GM21737 (cell line): Measurements from ENCODE around the gene IGSF9.

Source experiments
- ATAC-seq: cut with Tn5 transposase; IDR thresholded peaks from one replicate; pipeline ENCODE4 v1.9.1; 2021; ENCODE audit warnings: mild to moderate bottlenecking, moderate library complexity; ENCODE audit not compliant: unreplicated experiment

Gene IGSF9, protein sequence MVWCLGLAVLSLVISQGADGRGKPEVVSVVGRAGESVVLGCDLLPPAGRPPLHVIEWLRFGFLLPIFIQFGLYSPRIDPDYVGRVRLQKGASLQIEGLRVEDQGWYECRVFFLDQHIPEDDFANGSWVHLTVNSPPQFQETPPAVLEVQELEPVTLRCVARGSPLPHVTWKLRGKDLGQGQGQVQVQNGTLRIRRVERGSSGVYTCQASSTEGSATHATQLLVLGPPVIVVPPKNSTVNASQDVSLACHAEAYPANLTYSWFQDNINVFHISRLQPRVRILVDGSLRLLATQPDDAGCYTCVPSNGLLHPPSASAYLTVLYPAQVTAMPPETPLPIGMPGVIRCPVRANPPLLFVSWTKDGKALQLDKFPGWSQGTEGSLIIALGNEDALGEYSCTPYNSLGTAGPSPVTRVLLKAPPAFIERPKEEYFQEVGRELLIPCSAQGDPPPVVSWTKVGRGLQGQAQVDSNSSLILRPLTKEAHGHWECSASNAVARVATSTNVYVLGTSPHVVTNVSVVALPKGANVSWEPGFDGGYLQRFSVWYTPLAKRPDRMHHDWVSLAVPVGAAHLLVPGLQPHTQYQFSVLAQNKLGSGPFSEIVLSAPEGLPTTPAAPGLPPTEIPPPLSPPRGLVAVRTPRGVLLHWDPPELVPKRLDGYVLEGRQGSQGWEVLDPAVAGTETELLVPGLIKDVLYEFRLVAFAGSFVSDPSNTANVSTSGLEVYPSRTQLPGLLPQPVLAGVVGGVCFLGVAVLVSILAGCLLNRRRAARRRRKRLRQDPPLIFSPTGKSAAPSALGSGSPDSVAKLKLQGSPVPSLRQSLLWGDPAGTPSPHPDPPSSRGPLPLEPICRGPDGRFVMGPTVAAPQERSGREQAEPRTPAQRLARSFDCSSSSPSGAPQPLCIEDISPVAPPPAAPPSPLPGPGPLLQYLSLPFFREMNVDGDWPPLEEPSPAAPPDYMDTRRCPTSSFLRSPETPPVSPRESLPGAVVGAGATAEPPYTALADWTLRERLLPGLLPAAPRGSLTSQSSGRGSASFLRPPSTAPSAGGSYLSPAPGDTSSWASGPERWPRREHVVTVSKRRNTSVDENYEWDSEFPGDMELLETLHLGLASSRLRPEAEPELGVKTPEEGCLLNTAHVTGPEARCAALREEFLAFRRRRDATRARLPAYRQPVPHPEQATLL

DNA sequence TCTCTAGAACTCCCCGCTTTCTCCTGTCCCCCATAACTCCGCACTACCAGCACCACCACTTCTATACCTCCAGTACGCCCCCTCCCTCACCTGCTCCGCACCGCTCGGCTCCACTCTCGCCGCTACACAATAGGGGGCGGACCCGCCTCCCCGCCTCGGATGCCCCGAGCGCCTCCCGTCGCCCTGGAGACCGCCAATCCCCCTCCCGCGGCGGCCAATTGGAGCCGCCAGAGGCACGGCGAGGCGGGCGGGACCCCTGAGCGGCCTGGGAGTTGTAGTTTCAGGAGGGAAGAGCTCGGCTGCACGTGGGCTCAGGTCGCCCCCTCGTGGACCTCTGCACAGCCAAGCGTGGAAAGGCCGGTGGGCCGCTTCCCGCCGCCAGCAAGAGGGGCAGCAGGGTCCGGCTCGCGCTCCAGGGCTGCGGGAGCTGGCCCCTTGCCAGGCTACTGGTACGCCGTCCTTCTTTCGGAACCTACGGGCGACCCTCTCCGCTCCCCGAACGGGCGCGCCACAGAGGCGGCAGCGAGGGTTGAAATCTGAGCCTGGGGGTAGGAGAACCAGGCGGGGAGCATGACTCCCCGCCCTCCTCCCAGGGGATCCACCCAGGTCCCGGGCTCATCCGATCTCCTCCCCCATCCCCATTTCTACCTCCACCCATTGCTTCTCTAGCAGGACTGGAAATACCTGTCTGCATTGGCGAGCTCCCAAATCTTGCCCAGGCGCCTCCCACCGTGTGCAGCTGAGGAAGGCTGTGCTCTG is at the start of gene IGSF9:
Gene IGSF9 (minus strand): TSS at position 131 of the 759 bp plus-strand sequence. CDS start 2,159 bp downstream, outside the sequence.
- no peak for ATAC-seq

DNA sequence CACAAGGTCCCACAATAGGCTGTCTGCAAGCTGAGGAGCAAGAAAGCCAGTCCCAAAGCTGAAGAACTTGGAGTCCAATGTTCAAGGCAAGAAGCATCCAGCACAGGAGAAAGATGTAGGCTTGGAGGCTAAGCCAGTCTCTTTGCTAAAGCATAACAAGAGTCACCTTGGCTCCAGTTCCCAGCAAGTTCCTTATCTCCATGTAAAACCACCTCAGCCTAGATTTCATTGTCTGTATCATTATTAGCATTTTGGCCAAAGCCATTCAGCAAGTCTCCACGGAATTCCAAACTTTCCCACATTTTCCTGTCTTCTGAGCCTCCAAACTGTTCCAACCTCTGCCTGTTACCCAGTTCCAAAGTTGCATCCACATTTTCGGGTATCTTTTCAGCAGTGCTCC is 49.5 kb upstream of the IGSF9 start:
- no peak for ATAC-seq

DNA sequence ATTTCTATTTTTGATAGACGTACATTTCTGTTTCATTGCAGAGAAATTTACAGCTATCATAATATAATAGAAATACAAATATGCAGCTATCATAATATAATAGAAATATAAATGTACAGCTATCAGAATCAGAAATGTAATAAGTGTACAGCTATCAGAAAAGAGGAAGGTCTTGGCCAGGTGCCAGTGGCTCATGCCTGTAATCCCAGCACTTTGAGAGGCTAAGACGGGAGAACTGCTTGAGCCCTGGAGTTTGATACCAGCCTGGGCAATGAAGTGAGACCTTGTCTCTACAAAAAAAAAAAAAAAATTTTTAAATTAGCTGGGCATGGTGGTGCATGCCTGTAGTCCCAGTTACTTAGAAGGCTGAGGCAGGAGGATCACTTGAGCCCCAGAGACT is 48.5 kb upstream of the IGSF9 start:
- no peak for ATAC-seq

DNA sequence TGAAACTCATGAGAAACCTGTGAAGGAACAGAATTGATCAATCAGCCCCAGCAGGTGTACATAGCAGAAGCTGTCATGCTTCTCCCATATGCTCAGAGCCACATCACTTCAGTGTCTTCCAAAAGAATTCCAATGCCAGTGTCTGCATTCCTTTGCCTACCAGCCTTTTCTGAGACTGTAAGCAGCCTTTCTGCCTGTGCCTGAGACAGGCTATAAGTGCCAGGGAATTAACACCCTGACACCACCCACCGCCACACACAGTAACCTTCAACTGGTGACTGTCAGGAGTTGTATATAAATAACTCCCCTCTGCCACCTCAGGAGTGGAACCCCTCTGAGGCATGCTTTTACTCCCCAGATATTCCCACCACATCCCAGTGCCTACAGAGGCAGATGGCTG is 46.7 kb upstream of the IGSF9 start:
- ATAC-seq, result no peak

DNA sequence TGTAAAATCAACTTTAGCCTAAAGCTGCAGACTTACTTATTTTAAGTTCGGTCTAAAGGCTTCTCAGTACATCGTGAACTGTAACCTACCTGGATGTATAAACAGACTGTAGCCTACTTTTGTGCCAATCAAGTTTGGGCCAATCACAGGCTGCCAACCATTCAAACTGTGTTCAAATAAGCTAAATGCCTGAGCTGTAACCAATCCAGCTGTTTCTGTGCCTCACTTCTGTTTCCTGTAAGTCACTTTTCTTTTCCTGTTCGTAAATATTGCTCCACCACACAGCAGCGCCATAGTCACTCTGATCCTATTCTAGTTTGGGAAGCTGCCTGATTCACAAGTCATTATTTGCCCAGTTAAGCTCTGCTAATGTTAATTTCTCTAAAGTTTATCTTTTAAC is 46.1 kb upstream of the IGSF9 start:
- no peak for ATAC-seq

DNA sequence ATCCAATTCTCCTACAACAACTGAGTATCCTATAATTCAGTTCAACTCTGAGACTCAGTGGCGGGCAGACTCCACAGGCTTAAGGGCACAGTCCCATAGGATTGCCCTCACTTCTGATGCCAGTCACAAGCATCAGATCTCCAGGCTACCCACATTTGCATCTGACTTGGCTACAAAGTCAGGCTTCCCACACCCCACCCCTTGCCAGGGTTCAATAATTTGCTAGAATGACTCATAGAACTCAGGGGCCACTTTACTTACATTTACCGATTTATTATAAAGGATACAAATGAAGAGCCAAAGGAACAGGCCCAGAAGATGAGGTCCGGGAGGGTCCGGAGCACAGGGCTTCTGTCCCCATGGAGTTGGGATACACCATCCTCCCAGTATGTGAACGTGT is 44.6 kb upstream of the IGSF9 start:
- no peak for ATAC-seq

DNA sequence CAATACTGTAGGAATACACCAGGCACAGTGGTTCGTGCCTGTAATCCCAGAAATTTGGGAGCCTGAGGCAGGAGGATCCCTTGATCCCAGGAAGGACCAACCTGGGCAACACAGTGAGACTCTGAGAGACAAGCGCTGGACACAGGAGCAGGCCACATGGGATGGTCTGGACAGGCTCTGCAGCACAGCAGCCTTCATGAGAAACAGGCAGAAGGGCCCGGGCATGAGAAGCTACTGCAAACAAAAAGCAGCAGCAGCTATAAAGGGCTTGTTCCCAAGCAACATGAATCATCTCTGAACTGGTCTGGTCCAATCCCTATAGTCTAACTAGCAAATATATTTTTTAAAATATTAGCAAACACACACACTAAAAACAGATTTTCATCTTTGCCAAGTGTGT is 44.2 kb upstream of the IGSF9 start:
- ATAC-seq, result no peak

DNA sequence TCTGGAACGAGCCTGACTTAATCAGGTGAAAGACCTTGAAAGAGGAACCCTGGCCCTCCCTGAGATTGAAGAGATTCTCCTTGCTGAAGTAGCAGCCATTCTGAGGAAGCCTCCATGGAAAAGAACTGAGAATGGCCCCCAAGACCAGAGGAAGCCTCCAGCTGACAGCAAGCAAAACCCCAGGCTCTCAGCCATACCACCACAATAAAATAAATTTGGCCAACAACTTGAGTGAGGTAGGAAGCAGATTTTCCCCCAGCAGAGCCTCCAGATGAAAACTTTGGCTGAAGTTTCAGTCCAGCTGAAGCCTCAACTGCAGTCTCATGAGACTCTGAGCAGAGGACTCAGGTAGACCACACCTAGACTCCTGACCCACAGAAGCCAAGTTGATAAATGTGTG is 42.6 kb upstream of the IGSF9 start:
- ATAC-seq, result no peak

DNA sequence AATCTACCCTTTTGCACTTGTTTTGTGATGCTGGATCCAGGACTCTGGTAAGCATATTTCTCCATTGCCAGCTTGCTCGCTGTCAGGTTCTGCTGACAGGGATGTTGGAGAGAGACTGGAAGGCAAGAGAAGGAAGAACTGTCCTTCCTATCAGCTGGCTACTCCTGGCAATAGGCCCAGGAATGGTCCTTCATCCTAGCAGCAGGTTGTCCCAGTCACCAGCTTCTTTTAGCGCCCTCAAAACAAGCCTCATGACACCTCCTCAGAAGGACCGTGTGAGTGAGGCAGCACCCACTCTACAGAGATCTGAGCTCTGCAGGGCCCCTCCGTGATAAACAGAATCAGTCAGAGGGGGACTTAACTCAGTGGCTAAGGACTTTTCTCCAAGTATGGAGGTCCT is 41.8 kb upstream of the IGSF9 start:
- no peak for ATAC-seq

DNA sequence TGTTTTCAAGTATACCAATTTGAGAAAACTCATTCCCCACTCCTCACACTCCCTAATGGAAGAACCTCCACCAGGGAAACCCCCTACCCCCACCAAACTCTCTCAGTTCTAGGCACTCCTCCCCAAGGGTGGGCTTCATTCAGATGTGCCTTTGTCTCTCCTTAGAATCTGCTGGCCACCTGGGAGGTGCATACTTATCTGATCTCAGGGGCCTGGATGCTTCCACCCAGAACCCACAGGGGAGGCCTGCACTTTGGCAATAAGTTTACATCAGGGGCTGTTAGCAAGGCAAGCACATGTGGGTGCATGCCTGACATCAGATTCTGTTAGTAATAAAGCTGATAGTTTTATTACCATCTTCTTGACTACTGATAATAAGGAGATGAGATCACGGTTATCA is 41.1 kb upstream of the IGSF9 start:
- no peak for ATAC-seq

DNA sequence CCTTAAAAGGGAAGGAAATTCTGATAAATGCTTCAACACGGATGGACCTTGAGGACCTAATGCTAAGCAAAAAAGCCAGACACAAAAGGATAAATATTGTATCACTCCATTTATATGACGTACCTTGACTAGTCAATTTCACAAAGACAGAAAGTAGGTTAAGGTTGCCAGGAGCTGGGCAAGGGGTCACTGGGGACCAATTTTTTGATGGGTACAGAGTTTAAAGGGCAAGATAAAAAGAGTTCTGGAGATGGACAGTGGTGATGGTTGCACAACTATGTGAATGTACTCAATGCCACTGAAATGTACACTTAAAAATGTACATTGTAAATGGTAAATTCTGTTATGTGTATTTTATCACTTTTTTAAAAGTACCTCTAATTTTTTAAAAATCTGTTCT is 40.7 kb upstream of the IGSF9 start:
- no peak for ATAC-seq

DNA sequence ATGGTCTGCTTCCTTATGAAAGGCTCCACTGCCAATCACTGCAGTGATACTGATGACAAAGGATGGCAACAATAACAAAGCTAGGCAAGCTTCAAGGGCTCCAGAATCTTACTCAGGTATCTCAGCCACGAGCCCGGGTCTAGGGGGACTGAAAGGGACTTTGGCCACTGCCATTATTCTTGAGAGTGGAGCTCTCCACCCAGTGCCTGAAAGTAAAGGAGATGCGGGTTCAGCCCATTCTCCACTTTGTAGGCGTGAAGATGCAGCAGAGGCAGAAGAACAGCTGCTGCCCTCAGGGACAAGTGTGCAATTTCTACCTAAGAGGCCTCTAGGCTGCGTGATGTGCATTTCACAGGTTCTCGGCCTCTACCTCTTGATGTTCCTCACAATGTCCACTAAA is 40.1 kb upstream of the IGSF9 start:
- ATAC-seq, result no peak

DNA sequence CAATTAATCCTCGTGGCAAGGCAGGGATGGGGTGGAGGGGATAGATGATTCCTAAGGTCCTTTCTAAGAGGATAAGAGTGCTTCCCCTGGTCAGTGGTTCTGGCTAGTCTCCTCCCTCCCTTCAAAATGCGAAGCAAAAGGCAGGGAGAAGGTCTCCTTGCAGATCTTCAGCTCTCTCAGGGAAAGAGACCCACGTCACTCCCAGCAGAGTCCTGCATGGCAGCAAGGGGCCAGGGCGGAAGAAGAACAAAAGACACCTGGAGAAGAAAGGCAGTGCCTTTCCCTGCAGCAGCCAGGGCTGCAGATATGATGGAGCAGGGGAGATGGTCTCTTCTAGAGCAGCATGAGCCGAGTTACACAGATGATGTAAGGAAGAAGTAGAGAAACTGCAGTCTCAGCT is 38.3 kb upstream of the IGSF9 start:
- ATAC-seq, result no peak

DNA sequence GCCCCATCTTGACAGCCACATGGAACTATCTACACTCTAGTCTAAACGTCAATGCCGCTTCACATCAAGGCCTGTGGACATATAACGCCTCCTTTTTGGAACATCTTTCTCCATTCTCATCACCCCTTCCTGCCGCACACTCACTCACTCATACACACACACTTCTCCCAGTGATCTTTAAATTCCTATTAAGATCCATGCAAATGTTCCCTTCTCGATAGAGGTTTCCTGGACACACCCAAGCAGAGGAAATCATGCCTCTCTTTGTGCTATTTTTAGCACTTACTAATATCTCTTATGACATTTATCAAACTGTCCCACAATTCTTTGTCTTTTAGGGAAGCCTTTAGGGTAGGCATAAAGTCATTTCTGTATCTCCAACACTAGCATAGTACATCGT is 36.9 kb upstream of the IGSF9 start:
- no peak for ATAC-seq

DNA sequence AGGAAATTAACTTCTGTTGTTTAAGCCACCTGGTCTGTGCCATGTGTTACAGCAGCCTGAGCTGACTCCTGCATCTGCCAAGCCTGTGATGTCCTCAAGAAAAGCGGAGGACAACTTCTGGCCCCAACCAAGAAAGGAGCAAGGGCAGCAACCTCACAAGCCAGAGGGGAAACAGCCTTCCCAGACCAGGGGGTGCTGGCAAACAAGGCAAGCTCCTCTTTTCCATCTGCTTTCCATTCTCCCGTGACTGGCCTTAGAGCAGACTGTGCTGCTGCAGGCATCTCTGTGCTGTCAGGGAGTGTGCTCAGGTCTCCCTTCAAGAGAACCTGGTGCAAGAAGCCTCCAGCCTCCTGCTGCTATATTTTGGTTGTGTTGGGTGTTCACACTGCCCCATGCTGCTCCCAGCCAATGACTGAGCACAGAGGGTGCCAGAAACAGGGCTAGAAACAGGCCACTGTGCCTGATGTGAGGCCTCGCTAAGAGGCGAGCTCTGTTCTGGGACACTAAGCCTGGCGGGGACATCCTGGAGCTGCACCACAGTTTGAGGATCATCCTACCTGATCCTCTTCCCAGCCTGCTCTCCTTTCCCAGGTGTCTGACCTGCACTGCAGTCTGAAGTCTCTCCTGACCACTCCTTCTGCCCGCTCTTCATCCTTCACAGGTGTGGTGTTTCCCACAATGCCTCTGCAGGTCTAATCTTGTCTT is 36.1 kb upstream of the IGSF9 start:
- ATAC-seq, result no peak

DNA sequence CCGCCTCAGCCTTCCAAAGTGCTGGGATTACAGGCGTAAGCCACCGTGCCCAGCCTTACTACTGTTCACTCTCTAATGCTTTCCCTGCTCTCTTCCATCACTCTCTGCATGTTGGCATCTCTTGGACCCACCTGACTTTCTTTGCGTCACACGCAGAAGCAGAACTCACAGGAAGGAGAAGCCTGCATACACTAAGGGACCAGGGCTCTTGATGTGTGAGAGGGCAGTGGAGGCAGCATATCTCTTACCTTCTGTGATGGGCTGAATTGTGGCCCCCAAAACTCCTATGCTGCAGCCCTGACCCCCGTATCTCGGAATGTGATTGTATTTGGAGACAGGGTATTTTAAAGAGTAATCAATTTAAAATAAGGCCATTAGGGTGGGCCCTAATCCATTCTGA is 35.4 kb upstream of the IGSF9 start:
- no peak for ATAC-seq

DNA sequence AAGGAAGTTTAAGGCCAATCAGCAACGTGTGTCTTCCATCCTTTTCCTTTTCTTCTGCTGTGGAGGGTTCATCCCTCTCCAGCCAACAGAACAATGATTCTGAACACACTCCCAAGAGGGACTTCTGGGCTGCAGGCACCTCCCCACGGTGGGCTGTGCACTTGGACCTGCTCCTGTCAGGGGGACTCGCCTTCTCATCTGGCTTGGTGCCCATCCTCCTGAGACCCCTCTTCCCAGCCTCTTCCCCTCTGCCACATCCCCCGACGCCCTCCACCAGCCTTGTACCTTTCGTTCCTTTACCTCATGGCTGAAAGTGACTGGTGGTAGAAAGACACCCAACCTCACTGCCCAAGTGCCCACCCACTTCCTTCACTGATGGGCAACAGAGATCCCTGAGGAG is 34.7 kb upstream of the IGSF9 start:
- no peak for ATAC-seq

DNA sequence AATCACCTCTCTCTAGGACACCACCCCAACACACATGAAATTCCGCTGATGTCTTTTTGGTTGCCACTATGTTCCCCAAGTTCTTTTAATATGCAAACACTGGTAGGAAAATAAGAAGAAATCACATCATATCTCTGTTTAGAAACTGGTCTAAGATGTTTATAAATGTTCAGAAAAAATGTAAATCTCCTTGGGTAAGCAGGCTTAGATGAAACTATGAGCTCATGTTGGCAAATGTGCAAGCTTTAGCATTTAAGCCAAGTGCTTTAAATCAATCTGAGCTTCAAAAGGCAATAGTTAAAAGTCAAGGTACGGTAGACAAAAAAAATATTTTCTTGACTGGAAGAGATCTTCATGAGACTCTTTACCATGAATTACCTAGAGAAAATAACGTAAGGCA is 33.8 kb upstream of the IGSF9 start:
- ATAC-seq, result no peak

DNA sequence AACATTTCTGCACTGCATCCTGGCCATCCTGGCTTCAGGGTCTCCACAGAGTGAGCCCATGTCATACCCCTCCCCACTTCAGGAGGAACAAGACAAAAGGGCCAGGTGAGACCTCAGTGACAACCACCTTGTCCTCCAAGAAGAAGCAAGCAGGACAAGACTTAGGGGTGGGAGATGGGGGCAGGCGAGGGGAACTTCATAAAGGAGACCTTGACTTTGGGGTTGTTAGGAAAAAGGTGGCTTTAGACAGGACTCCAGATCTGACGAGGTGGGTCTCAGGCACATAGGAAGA is 32.6 kb upstream of the IGSF9 start:
- no peak for ATAC-seq

DNA sequence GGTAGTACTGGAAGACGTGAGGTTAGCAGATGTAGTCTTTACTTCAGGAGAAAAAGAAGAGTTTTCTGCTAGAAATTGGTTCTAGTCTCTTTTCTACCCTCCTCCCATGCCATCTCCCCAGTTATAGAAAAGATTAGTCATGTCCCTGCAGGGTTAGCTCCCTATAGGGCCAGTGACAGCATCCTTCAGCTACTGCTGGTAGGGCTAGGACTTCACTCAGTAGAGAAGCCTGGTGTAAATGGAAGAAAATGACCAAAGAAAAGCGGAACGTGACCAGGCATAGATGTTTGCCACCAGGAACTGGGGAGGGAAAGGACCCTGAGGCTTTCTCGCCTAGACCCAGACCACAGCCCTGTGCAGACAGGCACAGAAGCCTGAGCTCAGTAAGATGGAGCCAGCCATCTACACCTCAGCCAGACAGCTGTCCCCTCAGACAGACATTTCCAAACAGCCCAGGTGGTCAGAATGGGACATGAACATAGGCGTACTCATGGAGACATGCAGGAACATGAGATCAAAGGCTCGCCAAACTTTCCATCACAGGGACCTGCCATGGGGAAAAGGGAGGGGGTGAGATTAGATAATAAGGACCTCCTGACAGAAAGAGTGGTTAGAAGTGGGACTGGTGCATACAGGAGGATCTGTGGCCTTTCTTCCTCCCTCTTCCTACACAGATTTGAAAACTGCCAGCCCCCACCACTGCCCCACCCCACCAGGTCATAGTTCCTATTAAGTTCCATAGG is 32.1 kb upstream of the IGSF9 start:
- ATAC-seq, result no peak
